NCI-H146 treated with DMSO at 0.1 percent for 48 hours (cell line): ENCODE measurements around the gene SMIM20.

Experiments
- DNase-seq: peaks from one replicate; lab custom pipeline; 2025; ENCODE audit not compliant: unreplicated experiment; lab: John Stamatoyannopoulos, UW

SMIM20 gene

GRCh38 chr4:25953740-25954139 is 39.7 kb downstream of the SMIM20 start:
- no peak for DNase-seq

- no peak for DNase-seq
Observed at GRCh38 chr4:25954293-25954904, 40.4 kb downstream of the SMIM20 start.

GRCh38 chr4:25955705-25956104 is 41.7 kb downstream of the SMIM20 start:
- no peak for DNase-seq

- DNase-seq: no peak
Observed at GRCh38 chr4:25956260-25956659, 42.2 kb downstream of the SMIM20 start.

GRCh38 chr4:25958110-25958509 is 44.1 kb downstream of the SMIM20 start:
- no peak for DNase-seq

GRCh38 chr4:25962393-25962792 is 48.4 kb downstream of the SMIM20 start:
- no peak for DNase-seq

- no peak for DNase-seq
Observed at GRCh38 chr4:25965629-25966028, 51.6 kb downstream of the SMIM20 start.

- DNase-seq: no peak
Observed at GRCh38 chr4:25966171-25966570, 52.2 kb downstream of the SMIM20 start.

GRCh38 chr4:25969374-25970155 is 55.5 kb downstream of the SMIM20 start:
- DNase-seq: no peak

- no peak for DNase-seq
Observed at GRCh38 chr4:25970226-25970675, 56.2 kb downstream of the SMIM20 start.

GRCh38 chr4:25970691-25971432 is 56.8 kb downstream of the SMIM20 start:
- DNase-seq: peak; percentile 38

GRCh38 chr4:25972366-25972765 is 58.3 kb downstream of the SMIM20 start:
- DNase-seq: no peak

GRCh38 chr4:25972984-25973745 is 59.1 kb downstream of the SMIM20 start:
- no peak for DNase-seq

GRCh38 chr4:25976780-25977179 is 62.8 kb downstream of the SMIM20 start:
- DNase-seq: no peak

GRCh38 chr4:25977397-25978170 is 63.6 kb downstream of the SMIM20 start:
- peak; percentile 38 for DNase-seq

GRCh38 chr4:25978327-25978726 is 64.3 kb downstream of the SMIM20 start:
- DNase-seq: no peak
